Measurements from ENCODE around the gene AP1S3.

AP1S3 gene

GRCh38 chr2:223721746-223722145 is 115.6 kb downstream of the AP1S3 start:
- no peaks in the 10 kb centered on the region for H3K27me3 ChIP-seq
- no peaks in the 10 kb centered on the region for H3K9me3 ChIP-seq
- peaks cover 0 to 14% (median 14%) of the 10 kb centered on the region in 4 donors for H3K4me1 ChIP-seq
- TF ChIP-seq CTCF (IDR thresholded peaks at IDR 0.05), result no peak
- intact Hi-C loops (cut with DNase I; ENCODE audit: low total_unique reads), result no loop called here
- DNase-seq, result no peak
- H3K36me3 ChIP-seq, result no peaks in the 10 kb centered on the region
- H3K4me3 ChIP-seq, result no peak overlapping the region
- no peak overlapping the region for H3K27ac ChIP-seq

DNA sequence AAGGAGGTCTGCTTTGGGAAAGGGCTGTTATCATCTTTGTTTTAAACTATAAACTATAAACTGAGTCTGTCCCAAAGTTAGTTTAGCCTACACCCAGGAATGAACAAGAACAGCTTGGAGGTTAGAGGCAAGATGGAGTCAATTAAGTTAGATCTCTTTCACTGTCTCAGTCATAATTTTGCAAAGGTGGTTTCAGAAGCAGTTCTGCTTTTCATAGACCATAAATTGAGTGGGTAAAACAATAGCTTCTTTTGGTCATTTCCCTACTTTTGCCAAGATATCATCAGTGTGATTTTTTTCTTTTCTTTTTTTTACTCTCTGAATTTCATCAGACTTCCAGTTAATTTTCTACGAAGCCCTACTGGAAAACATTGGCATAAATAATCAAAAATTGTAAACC is 117.0 kb downstream of the AP1S3 start:
- DNase-seq, result no peak
- Histone ChIP-seq H3K9me3 (no peaks in the 10 kb centered on the region), H3K27ac (no peak overlapping the region), H3K36me3 (no peaks in the 10 kb centered on the region), H3K27me3 (no peaks in the 10 kb centered on the region), H3K4me1 (peaks cover 0 to 8% (median 6%) of the 10 kb centered on the region in 4 donors), H3K4me3 (no peak overlapping the region)
- no peak for TF ChIP-seq CTCF (IDR thresholded peaks at IDR 0.05)
- intact Hi-C loops (cut with DNase I; ENCODE audit: low total_unique reads), result no loop called here

DNA sequence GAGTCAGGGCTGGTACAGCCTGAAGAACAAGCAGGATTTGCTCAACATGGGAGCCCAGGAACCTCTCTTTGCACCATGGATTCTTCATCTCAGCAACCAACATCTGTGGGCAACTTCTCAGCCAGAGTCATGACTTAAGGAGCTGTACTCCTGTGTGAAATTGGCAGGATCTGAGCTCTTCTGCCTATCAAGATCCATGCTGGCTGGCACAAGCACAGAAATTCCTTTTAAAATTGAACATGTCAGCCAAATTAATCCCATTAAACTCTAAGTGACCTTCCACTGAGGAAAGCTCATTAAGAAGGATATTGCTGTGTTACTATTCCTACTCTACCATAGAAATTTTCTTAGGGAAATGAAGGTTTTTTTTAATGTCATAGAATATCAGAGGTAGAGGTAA is 124.7 kb downstream of the AP1S3 start:
- no peak for TF ChIP-seq CTCF (IDR thresholded peaks at IDR 0.05)
- Histone ChIP-seq H3K9me3 (no peaks in the 10 kb centered on the region), H3K4me3 (no peak overlapping the region), H3K4me1 (no peaks in the 10 kb centered on the region), H3K27me3 (no peaks in the 10 kb centered on the region), H3K27ac (no peak overlapping the region), H3K36me3 (no peaks in the 10 kb centered on the region)
- intact Hi-C loops (cut with DNase I; ENCODE audit: low total_unique reads), result no loop called here
- DNase-seq, result no peak

GRCh38 chr2:223711596-223712326 is 125.6 kb downstream of the AP1S3 start:
- Histone ChIP-seq H3K4me1 (no peaks in the 10 kb centered on the region), H3K36me3 (no peaks in the 10 kb centered on the region), H3K4me3 (no peak overlapping the region), H3K27ac (no peak overlapping the region), H3K9me3 (no peaks in the 10 kb centered on the region), H3K27me3 (no peaks in the 10 kb centered on the region)
- no peak for TF ChIP-seq CTCF (IDR thresholded peaks at IDR 0.05)
- intact Hi-C loops (cut with DNase I; ENCODE audit: low total_unique reads), result no loop called here
- DNase-seq, result no peak
